ENCODE data around the gene SLC6A8.
"Not testable (repeated sequence)": the region's sequence is repeated elsewhere in the genome, so short reads cannot be mapped to it uniquely, and the experiment has no call there.

SLC6A8 gene

GRCh38 chrX:153708415-153708814, 20.7 kb downstream of the SLC6A8 start:
- peak; percentile 38 for DNase-seq (ENCODE audit: low read depth)

- DNase-seq (ENCODE audit: low read depth): no peak
Measured at GRCh38 chrX:153709726-153710674, 22.3 kb downstream of the SLC6A8 start.

- no peak for DNase-seq (ENCODE audit: low read depth)
Measured at GRCh38 chrX:153714256-153714655, 26.5 kb downstream of the SLC6A8 start.

- DNase-seq (ENCODE audit: low read depth): no peak
Measured at GRCh38 chrX:153717445-153717844, 29.7 kb downstream of the SLC6A8 start.

- no peak for DNase-seq (ENCODE audit: low read depth)
Measured at GRCh38 chrX:153719238-153719637, 31.5 kb downstream of the SLC6A8 start.

- DNase-seq (ENCODE audit: low read depth): no peak
Measured at GRCh38 chrX:153719701-153720100, 32.0 kb downstream of the SLC6A8 start.

GRCh38 chrX:153722704-153723350, 35.1 kb downstream of the SLC6A8 start:
- no peak for DNase-seq (ENCODE audit: low read depth)

GRCh38 chrX:153723351-153724251, 35.9 kb downstream of the SLC6A8 start:
- DNase-seq (ENCODE audit: low read depth): no peak

GRCh38 chrX:153724252-153725038, 36.7 kb downstream of the SLC6A8 start, which contains the start of the genes ABCD1 and BCAP31:
ABCD1 (plus strand) TSS chrX:153724856; CDS start chrX:153725267, 411 bp downstream.
BCAP31 (minus strand) TSS chrX:153724387; CDS start chrX:153723244, 1,143 bp downstream.
- DNase-seq (ENCODE audit: low read depth): peak; percentile 23

- DNase-seq (ENCODE audit: low read depth): no peak
Measured at GRCh38 chrX:153725039-153725831, 37.5 kb downstream of the SLC6A8 start.

GRCh38 chrX:153725832-153726285, 38.1 kb downstream of the SLC6A8 start:
- DNase-seq (ENCODE audit: low read depth): no peak

GRCh38 chrX:153726286-153727122, 38.8 kb downstream of the SLC6A8 start:
- DNase-seq (ENCODE audit: low read depth): no peak

GRCh38 chrX:153727123-153727931, 39.6 kb downstream of the SLC6A8 start:
- no peak for DNase-seq (ENCODE audit: low read depth)

GRCh38 chrX:153728095-153728494, 40.4 kb downstream of the SLC6A8 start:
- no peak for DNase-seq (ENCODE audit: low read depth)

GRCh38 chrX:153728951-153729631, 41.4 kb downstream of the SLC6A8 start:
- DNase-seq (ENCODE audit: low read depth): no peak

- DNase-seq (ENCODE audit: low read depth): not testable (repeated sequence)
Measured at GRCh38 chrX:153730115-153730514, 42.4 kb downstream of the SLC6A8 start.

GRCh38 chrX:153731117-153731844, 43.6 kb downstream of the SLC6A8 start:
- DNase-seq (ENCODE audit: low read depth): no peak

Measured in non-pigmented ciliary epithelial cell (primary cell).